HAP-1 (cell line): Measurements from ENCODE around the gene UBE3D.
"Not testable (repeated sequence)": the region's sequence is repeated elsewhere in the genome, so short reads cannot be mapped to it uniquely, and the experiment has no call there.

Experiments
- DNase-seq, 2 experiments: peaks; one replicate each; pipeline ENCODE4 v3.0.0-alpha.2; 2016 to 2020; ENCODE audit warnings: low spot score in 2 of 2
- H3K27me3 ChIP-seq: fragments of 250-450 bp; sonication (Bioruptor Pico); 2 replicates; pipeline ENCODE4 v1.5.1; 2020; ENCODE audit warnings: low read depth, mild to moderate bottlenecking, moderate library complexity
- H3K36me3 ChIP-seq: fragments of 250-450 bp; sonication (Bioruptor Pico); replicated peaks from 2 replicates; pipeline ENCODE4 v1.5.1; 2020; ENCODE audit warnings: mild to moderate bottlenecking
- H3K4me1 ChIP-seq: fragments of 250-450 bp; sonication (Bioruptor Pico); 2 replicates; pipeline ENCODE4 v1.5.1; 2020; ENCODE audit warnings: mild to moderate bottlenecking
- H3K4me3 ChIP-seq: fragments of 250-450 bp; sonication (Bioruptor Pico); 2 replicates; pipeline ENCODE4 v1.5.1; 2020; ENCODE audit warnings: mild to moderate bottlenecking, moderate library complexity
- H3K9me3 ChIP-seq: fragments of 250-450 bp; sonication (Bioruptor Pico); 2 replicates; pipeline ENCODE4 v1.5.1; 2020; ENCODE audit warnings: mild to moderate bottlenecking, moderate library complexity
- in situ Hi-C: fragments of 300-500 bp; cut with MboI; formaldehyde crosslinking; loops from 3 replicates; pipeline ENCODE4 v1.14.3; 2020; ENCODE audit warnings: low sequenced_read_pairs, inconsistent platforms, mixed read lengths

UBE3D gene

DNA sequence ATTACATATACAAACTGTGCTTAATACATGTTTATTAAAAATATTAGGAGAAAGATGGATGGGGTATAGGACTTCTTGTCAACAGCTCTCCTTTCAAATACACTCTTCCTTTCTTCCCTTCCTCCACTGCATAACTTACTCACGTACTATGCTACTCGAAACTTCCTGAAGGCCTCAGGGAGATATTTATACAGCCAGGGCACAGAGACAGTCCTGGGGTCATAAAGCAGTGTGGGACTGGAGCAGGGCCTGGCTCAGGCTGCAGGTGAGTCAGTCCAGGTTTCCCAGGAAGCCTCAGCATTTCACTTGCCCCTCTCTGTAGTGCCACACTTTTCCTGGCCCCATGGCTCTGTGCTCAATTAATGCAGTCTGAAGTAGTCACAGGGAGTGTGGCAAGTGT is 157.0 kb downstream of the UBE3D start:
- DNase-seq, result no peak
- Histone ChIP-seq H3K4me3 (no peak overlapping the region), H3K9me3 (no peaks in the 10 kb centered on the region), H3K36me3 (no peaks in the 10 kb centered on the region), H3K27me3 (no peaks in the 10 kb centered on the region), H3K4me1 (no peaks in the 10 kb centered on the region)
- in situ Hi-C loops, result no loop called here

DNA sequence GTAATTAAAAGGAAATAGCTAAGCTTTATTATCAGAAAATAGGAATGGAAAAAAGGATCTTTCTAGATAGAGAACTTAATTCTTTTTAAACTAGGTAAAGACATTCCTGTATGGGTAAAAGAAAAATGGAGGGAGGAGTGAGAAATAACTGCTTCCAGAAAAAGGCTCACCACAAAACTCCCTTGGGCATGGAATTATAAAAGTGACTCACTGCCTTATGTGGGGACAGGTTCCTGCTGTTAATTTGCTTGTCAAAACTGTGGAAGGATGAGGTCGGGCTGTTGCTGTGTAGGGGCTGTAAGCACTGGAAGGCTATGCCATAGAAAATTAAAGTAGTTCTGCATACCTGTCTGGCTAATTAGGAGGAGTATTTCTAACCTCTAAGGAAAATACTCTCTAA is 158.7 kb downstream of the UBE3D start:
- Histone ChIP-seq H3K36me3 (no peaks in the 10 kb centered on the region), H3K27me3 (no peaks in the 10 kb centered on the region), H3K4me1 (no peaks in the 10 kb centered on the region), H3K4me3 (no peak overlapping the region), H3K9me3 (no peaks in the 10 kb centered on the region)
- in situ Hi-C loops, result no loop called here
- no peak for DNase-seq

GRCh38 chr6:82906489-82906888 is 159.2 kb downstream of the UBE3D start:
- DNase-seq, result no peak
- no peaks in the 10 kb centered on the region for H3K9me3 ChIP-seq
- no peaks in the 10 kb centered on the region for H3K4me1 ChIP-seq
- no peaks in the 10 kb centered on the region for H3K27me3 ChIP-seq
- in situ Hi-C loops, result no loop called here
- no peaks in the 10 kb centered on the region for H3K36me3 ChIP-seq
- H3K4me3 ChIP-seq, result no peak overlapping the region

DNA sequence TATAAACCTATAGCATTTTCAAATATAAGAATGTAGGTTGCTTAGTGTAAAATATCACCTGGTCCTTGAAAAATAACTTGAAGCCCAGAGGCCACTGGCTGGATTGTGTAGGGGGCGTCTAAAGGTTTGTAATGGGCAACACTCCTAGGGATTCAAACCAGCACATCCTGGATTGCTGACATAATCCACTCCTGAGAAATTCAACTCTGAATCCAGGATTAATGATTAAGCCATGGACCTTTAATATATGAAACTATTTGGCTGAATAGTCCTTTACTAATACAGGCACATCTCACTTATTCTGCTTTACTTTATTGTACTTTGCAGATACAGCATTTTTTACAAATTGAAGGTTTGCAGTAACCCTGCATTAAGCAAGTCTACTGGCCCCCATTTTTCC is 160.8 kb downstream of the UBE3D start:
- in situ Hi-C loops, result no loop called here

GRCh38 chr6:82904257-82904656 is 161.4 kb downstream of the UBE3D start:
- no peaks in the 10 kb centered on the region for H3K36me3 ChIP-seq
- in situ Hi-C loops, result no loop called here

More for the DNA sequence above, 160.8 kb downstream of the UBE3D start:
- no peaks in the 10 kb centered on the region for H3K9me3 ChIP-seq
- no peak overlapping the region for H3K4me3 ChIP-seq
- DNase-seq, result no peak
- no peaks in the 10 kb centered on the region for H3K27me3 ChIP-seq
- H3K4me1 ChIP-seq, result no peaks in the 10 kb centered on the region
- H3K36me3 ChIP-seq, result no peaks in the 10 kb centered on the region

GRCh38 chr6:82902290-82902689 is 163.4 kb downstream of the UBE3D start:
- DNase-seq, result no peak
- H3K4me1 ChIP-seq, result no peaks in the 10 kb centered on the region
- in situ Hi-C loops, result no loop called here
- no peaks in the 10 kb centered on the region for H3K36me3 ChIP-seq
- no peaks in the 10 kb centered on the region for H3K27me3 ChIP-seq
- no peak overlapping the region for H3K4me3 ChIP-seq
- no peaks in the 10 kb centered on the region for H3K9me3 ChIP-seq

More at GRCh38 chr6:82904257-82904656, 161.4 kb downstream of the UBE3D start:
- no peak for DNase-seq
- no peaks in the 10 kb centered on the region for H3K9me3 ChIP-seq
- H3K4me3 ChIP-seq, result no peak overlapping the region
- H3K4me1 ChIP-seq, result no peaks in the 10 kb centered on the region
- no peaks in the 10 kb centered on the region for H3K27me3 ChIP-seq

DNA sequence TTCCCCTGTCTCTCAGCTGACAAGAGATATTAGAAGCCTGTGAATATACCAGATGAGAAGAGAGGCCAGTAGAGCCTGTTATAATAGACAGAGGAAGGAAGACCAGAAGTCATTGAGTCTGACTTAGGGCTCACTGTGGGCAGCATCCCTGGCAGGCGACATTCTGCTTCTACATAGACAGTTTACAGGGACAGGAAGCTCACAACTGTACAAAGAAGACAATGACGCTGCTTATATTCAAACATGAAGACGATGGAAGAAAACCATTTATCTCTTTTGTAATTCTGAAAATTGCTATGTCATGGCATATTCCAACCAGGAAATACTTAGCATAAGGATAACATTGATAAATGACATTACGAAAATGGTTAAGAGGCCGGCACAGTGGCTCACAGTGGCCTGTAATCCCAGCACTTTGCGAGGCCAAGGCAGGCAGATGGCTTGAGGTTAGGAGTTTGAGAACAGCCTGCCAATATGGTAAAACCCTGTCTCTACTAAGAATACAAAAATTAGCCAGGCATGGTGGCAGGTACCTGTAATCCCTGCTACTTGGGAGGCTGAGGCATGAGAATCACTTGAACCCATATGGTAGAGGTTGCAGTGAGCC is 170.9 kb downstream of the UBE3D start:
- H3K9me3 ChIP-seq, result no peaks in the 10 kb centered on the region
- H3K4me3 ChIP-seq, result no peak overlapping the region
- in situ Hi-C loops, result no loop called here
- no peak for DNase-seq
- H3K4me1 ChIP-seq, result no peaks in the 10 kb centered on the region
- no peaks in the 10 kb centered on the region for H3K36me3 ChIP-seq
- no peaks in the 10 kb centered on the region for H3K27me3 ChIP-seq

DNA sequence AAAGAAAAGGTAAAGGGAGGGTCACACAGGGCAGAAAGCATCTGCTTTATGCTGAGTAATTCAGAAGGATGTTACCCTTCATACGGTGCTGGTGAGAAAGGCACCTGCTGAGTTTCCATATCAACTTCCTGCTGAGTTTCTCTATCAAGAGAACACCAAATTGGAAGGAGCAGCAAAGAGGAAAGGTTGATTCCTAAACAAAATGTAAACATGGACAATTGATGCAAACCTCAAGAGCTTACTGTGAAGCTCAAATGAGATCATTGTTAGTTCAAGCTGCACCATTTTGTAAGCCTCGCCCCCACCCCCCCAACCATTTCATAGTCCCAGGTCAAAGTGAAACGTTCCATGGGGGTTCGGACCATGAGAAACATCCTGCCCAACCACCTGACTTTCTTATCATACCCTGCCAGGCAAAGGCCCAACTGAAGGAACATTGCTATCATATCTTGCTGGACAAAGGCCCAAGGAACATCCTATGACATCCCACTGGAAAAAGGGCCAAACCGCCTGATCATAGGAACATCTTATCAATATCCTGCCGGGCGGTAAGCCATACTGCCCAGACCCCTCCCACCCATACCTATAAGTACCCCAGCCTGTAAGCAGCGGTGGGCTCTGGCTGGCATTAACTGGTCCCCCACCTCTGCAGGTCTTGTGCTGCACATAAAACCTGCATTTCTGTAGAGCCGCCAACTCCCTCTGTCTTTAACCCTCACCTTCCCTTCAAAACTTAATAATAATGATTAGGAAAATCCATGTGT is 171.6 kb downstream of the UBE3D start:
- in situ Hi-C loops, result no loop called here
- H3K4me3 ChIP-seq, result no peak overlapping the region
- DNase-seq, result no peak
- peaks cover 7% of the 10 kb centered on the region for H3K4me1 ChIP-seq
- H3K9me3 ChIP-seq, result no peaks in the 10 kb centered on the region
- no peaks in the 10 kb centered on the region for H3K27me3 ChIP-seq
- H3K36me3 ChIP-seq, result no peaks in the 10 kb centered on the region

DNA sequence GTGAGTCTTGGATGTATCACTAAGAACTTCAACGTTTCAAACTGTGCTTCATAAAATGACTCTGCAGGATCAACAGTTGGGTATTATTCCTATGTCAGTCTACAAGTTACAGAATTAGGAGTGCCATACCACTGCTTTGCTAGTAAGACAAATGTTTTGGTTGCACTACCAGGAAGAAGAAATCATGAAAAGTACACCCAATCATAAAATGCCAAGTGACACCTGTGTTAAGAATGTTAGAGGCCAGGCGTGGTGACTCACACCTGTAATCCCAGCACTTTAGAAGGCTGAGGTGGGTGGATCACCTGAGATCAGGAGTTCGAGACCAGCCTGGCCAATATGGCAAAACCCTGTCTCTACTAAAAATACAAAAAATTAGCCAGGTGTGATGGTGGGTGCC is 174.1 kb downstream of the UBE3D start:
- H3K4me3 ChIP-seq, H3K27me3 ChIP-seq, DNase-seq, H3K9me3 ChIP-seq, in situ Hi-C loops, H3K4me1 ChIP-seq, H3K36me3 ChIP-seq: not testable (repeated sequence)

- in situ Hi-C loops, result no loop called here
- Histone ChIP-seq H3K4me3 (no peak overlapping the region), H3K36me3 (no peaks in the 10 kb centered on the region), H3K27me3 (no peaks in the 10 kb centered on the region), H3K9me3 (no peaks in the 10 kb centered on the region), H3K4me1 (peaks cover 9% of the 10 kb centered on the region)
- no peak for DNase-seq
Observed at GRCh38 chr6:82891076-82891475, 174.6 kb downstream of the UBE3D start.

- no peak for DNase-seq
- Histone ChIP-seq H3K9me3 (no peaks in the 10 kb centered on the region), H3K27me3 (no peaks in the 10 kb centered on the region), H3K4me3 (no peak overlapping the region), H3K36me3 (no peaks in the 10 kb centered on the region), H3K4me1 (peaks cover 9% of the 10 kb centered on the region)
- in situ Hi-C loops, result no loop called here
Observed at GRCh38 chr6:82890240-82890639, 175.4 kb downstream of the UBE3D start.

- no peak for DNase-seq
- H3K27me3 ChIP-seq, result no peaks in the 10 kb centered on the region
- H3K4me1 ChIP-seq, result peaks cover 9% of the 10 kb centered on the region
- H3K9me3 ChIP-seq, result no peaks in the 10 kb centered on the region
- H3K4me3 ChIP-seq, result no peak overlapping the region
- no peaks in the 10 kb centered on the region for H3K36me3 ChIP-seq
- in situ Hi-C loops, result no loop called here
Observed at GRCh38 chr6:82889143-82889542, 176.5 kb downstream of the UBE3D start.

DNA sequence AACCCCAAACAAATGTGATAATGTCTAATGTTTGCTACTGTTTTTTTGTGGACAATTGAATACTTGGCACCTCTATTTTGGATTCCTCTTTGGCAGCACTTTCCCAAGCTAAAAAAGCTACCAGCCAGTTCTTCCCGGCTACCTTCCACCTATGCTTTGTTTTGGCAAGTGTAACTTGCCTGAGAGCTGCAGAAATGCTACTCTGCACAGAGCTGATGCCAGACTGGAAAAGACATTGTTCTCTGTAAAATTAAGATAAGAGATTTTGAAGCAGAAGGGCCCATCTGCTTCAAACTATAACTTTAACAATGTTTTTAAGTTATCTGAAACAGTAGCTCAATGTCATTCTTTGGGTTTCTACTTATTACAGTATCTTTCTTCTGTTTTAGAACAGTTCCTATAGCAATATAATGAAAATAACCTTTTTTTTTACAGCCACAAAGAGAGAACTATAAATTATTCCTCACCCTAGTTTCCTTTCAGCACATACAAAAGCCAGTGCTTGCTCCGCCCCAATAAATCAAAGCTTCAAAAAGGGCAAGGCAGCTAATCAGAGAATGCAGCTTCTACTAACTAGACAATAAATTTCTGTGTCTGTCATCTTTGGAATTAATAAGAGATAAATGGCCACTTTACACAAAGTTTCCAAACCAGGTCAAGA is 183.1 kb downstream of the UBE3D start:
- H3K4me1 ChIP-seq, result peaks cover 10% of the 10 kb centered on the region
- DNase-seq, result peak; percentile 58 to 69
- no peaks in the 10 kb centered on the region for H3K27me3 ChIP-seq
- in situ Hi-C loops, result no loop called here
- no peak overlapping the region for H3K4me3 ChIP-seq
- no peaks in the 10 kb centered on the region for H3K36me3 ChIP-seq
- no peaks in the 10 kb centered on the region for H3K9me3 ChIP-seq

GRCh38 chr6:82881519-82881918 is 184.1 kb downstream of the UBE3D start:
- Histone ChIP-seq H3K9me3 (no peaks in the 10 kb centered on the region), H3K4me3 (no peak overlapping the region), H3K36me3 (no peaks in the 10 kb centered on the region), H3K4me1 (peaks cover 10% of the 10 kb centered on the region), H3K27me3 (no peaks in the 10 kb centered on the region)
- DNase-seq, result no peak
- in situ Hi-C loops, result no loop called here
